H1 (cell line): ENCODE results near the gene GJB6. TPM values are rescaled to one million over a fixed set of nuclear protein-coding genes. Genes with fewer than 3 reads are reported as not detected.

Experiments
- POU5F1 ChIP-seq: IDR thresholded peaks from 2 replicates; pipeline ENCODE4 v1.6.1; 2011; ENCODE audit warnings: low read depth, mild to moderate bottlenecking, low read length, moderate library complexity
- polyA plus RNA-seq, 7 experiments: library from polyadenylated mRNA; depleted of rRNA in 3 of 7; stranded (reverse) in 5 of 7; unstranded in 2 of 7; fragments of >200 nt in 5 of 7; fragments of 200-250 nt in 2 of 7; gene quantifications; 1 replicate in 5 of 7; 2 replicates in 1 of 7; 4 replicates in 1 of 7; pipeline versions ENCODE4 v1.2.1 to v1.2.3, GENCODE V29; 2011 to 2013; ENCODE audit warnings: missing spikeins in 2 of 7, mixed read lengths in 2 of 7
- total RNA-seq: library from RNA; stranded (reverse); fragmentation: NEBNext Ultra II Directional; extraction: Animal tissue kit (Norgen Biotek cat#: 25700); gene quantifications from 2 replicates; pipeline ENCODE4 v1.2.1, GENCODE V29; 2021

Gene GJB6
- total and polyA plus RNA-seq, 2 of the 8 experiments (the other 6 are each of a cell fraction or from before 2014, with no cell fraction given) = not detected

DNA sequence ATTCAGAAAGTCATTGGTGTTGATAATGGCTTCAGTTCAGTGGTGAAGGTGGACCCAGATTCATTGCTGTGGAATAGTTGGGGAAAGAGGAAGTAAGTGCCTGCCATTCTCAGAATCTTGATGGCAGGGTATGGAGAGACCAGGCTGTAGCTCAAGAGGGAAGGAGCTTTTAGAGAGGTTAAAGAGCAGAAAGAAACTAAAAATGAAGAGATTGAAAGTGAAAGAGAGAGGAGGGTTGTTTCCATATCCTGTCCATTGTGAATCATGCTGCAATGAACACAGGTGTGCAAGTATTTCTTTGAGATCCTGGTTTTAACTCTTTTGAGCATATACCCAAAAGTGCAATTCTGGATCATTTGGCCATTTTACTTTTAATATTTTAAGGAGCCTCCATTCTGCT lies 12.5 kb downstream of the GJB6 start (continued):
- no peak for TF ChIP-seq POU5F1
